Breast epithelium (tissue), 4 donors: ENCODE results near the gene ATP6AP2. TPM values are rescaled to one million over a fixed set of nuclear protein-coding genes. Genes with fewer than 3 reads are reported as not detected.
"Not testable (repeated sequence)": the region's sequence is repeated elsewhere in the genome, so short reads cannot be mapped to it uniquely, and the experiment has no call there.

Experiments
- DNase-seq, 2 donors: peaks; one replicate each; pipeline ENCODE4 v3.0.0-alpha.2; 2019; ENCODE audit warnings: low spot score in 2 of 2
- H3K27ac ChIP-seq, 2 donors: fragments of 200-600 bp; sonication (generic) in 1 of 2; one replicate each; pipeline ENCODE4 v1.5.1; 2016 to 2019; ENCODE audit warnings: mild to moderate bottlenecking in 1 of 2
- H3K27me3 ChIP-seq, 2 donors: fragments of 200-600 bp; sonication (generic) in 1 of 2; one replicate each; pipeline versions ENCODE4 v1.5.1 to v1.6.0; 2017 to 2019; ENCODE audit warnings: control low read depth in 1 of 2, mild to moderate bottlenecking in 1 of 2
- H3K36me3 ChIP-seq: fragments of 200-600 bp; one replicate; pipeline ENCODE4 v1.5.1; 2019
- H3K4me1 ChIP-seq, 2 donors: fragments of 200-600 bp; sonication (generic); one replicate each; pipeline ENCODE4 v1.5.1; 2016 to 2019; ENCODE audit warnings: control low read depth in 1 of 2
- H3K4me3 ChIP-seq, 3 donors: fragments of 200-600 bp; sonication (generic); 1 replicate in 2 of 3; 2 replicates in 1 of 3; pipeline ENCODE4 v1.5.1; 2016 to 2019; ENCODE audit warnings: mild to moderate bottlenecking in 3 of 3, moderate library complexity in 2 of 3
- H3K9me3 ChIP-seq, 2 donors: fragments of 200-600 bp; sonication (generic) in 1 of 2; one replicate each; pipeline ENCODE4 v1.5.1; 2016 to 2019; ENCODE audit warnings: control low read depth in 1 of 2
- POLR2A ChIP-seq: fragments of 450-650 bp; IDR thresholded peaks from one replicate; pipeline ENCODE4 v1.6.1; 2016; ENCODE audit warnings: antibody characterized with exemption, mild to moderate bottlenecking, moderate library complexity
- POLR2AphosphoS5 ChIP-seq, 3 donors: sonication (generic); formaldehyde crosslinking; IDR thresholded peaks; one replicate each; pipeline ENCODE4 v1.6.1; 2017; ENCODE audit warnings: antibody characterized with exemption in 3 of 3
- intact Hi-C: fragments of 100-400 bp; cut with DNase I; formaldehyde crosslinking; loops from one replicate; pipeline ENCODE4 v1.15.1; 2023; ENCODE audit warnings: low total_unique reads
- total RNA-seq, 3 donors: library from RNA; depleted of rRNA; stranded (reverse); fragments of >200 nt; gene quantifications; one replicate each; pipeline ENCODE4 v1.1.0, GENCODE V29; 2016
- TF ChIP-seq, protein P1 (sequence below), 3 donors: fragments of 450-650 bp; IDR thresholded peaks; one replicate each; pipeline ENCODE4 v1.5.1; 2016 to 2017; ENCODE audit warnings: antibody characterized with exemption in 3 of 3, mild to moderate bottlenecking in 3 of 3, moderate library complexity in 3 of 3

The ATP6AP2 gene
- total RNA-seq, 3 donors from 2014 or later, result 85.2 to 129 (median 103) TPM

- H3K9me3 ChIP-seq, result no peaks in the 10 kb centered on the region
- H3K36me3 ChIP-seq, result no peaks in the 10 kb centered on the region
- TF ChIP-seq, protein P1, sequence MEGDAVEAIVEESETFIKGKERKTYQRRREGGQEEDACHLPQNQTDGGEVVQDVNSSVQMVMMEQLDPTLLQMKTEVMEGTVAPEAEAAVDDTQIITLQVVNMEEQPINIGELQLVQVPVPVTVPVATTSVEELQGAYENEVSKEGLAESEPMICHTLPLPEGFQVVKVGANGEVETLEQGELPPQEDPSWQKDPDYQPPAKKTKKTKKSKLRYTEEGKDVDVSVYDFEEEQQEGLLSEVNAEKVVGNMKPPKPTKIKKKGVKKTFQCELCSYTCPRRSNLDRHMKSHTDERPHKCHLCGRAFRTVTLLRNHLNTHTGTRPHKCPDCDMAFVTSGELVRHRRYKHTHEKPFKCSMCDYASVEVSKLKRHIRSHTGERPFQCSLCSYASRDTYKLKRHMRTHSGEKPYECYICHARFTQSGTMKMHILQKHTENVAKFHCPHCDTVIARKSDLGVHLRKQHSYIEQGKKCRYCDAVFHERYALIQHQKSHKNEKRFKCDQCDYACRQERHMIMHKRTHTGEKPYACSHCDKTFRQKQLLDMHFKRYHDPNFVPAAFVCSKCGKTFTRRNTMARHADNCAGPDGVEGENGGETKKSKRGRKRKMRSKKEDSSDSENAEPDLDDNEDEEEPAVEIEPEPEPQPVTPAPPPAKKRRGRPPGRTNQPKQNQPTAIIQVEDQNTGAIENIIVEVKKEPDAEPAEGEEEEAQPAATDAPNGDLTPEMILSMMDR (IDR thresholded peaks at IDR 0.05), result no peak
- TF ChIP-seq POLR2AphosphoS5 (IDR thresholded peaks at IDR 0.05), result no peak
- no peak for TF ChIP-seq POLR2A
- H3K4me3 ChIP-seq, result no peak overlapping the region
- intact Hi-C loops, result no loop called here
- no peak for DNase-seq
- no peaks in the 10 kb centered on the region for H3K4me1 ChIP-seq
- peaks cover 0 to 39% of the 10 kb centered on the region in 2 donors for H3K27me3 ChIP-seq
- no peak overlapping the region for H3K27ac ChIP-seq
Measured at GRCh38 chrX:40582811-40583210, 2.0 kb downstream of the ATP6AP2 start.

GRCh38 chrX:40587623-40588022, 6.9 kb downstream of the ATP6AP2 start:
- DNase-seq, H3K4me1 ChIP-seq, H3K4me3 ChIP-seq, intact Hi-C loops, H3K27ac ChIP-seq, H3K9me3 ChIP-seq, H3K36me3 ChIP-seq: not testable (repeated sequence)
- peaks cover 0 to 52% of the 10 kb centered on the region in 2 donors for H3K27me3 ChIP-seq

GRCh38 chrX:40589616-40590321, 9.0 kb downstream of the ATP6AP2 start:
- H3K4me1 ChIP-seq, H3K36me3 ChIP-seq, H3K4me3 ChIP-seq, intact Hi-C loops, H3K9me3 ChIP-seq, DNase-seq, H3K27ac ChIP-seq: not testable (repeated sequence)
- peaks cover 0 to 52% of the 10 kb centered on the region in 2 donors for H3K27me3 ChIP-seq

DNA sequence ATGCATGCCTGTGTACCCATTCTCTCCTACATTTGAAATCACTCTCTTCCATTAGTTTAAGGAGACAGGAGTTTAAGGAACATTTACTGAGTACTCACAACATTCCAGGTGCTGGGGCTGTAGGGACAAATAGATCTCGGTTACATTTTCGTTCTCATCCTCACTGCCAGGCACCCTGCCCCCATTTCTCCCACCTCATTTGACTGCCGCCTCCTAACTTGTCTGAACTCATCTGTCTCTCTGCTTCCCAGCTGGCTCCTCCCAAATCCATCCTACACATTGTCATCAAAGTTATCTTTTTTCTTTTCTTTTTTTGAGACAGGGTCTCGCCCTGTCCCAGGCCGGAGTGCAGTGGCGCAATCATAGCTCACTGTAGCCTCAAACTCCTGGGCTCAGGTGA, 22.7 kb downstream of the ATP6AP2 start:
- Histone ChIP-seq H3K27ac (no peak overlapping the region), H3K9me3 (no peaks in the 10 kb centered on the region), H3K36me3 (no peaks in the 10 kb centered on the region), H3K4me1 (no peaks in the 10 kb centered on the region), H3K4me3 (no peak overlapping the region), H3K27me3 (peaks cover 0 to 60% of the 10 kb centered on the region in 2 donors)
- intact Hi-C loops, result no loop called here
- TF ChIP-seq POLR2AphosphoS5 (IDR thresholded peaks at IDR 0.05) (no peak), POLR2A (no peak)
- TF ChIP-seq, protein P1 (IDR thresholded peaks at IDR 0.05), result no peak
- DNase-seq, result no peak

GRCh38 chrX:40607381-40607780, 26.6 kb downstream of the ATP6AP2 start:
- no peaks in the 10 kb centered on the region for H3K9me3 ChIP-seq
- H3K36me3 ChIP-seq, result no peaks in the 10 kb centered on the region
- TF ChIP-seq, protein P1 (IDR thresholded peaks at IDR 0.05), result no peak
- TF ChIP-seq POLR2A (no peak), POLR2AphosphoS5 (IDR thresholded peaks at IDR 0.05) (no peak)
- no peaks in the 10 kb centered on the region for H3K4me1 ChIP-seq
- H3K27me3 ChIP-seq, result peaks cover 0 to 58% of the 10 kb centered on the region in 2 donors
- intact Hi-C loops, result no loop called here
- H3K27ac ChIP-seq, result no peak overlapping the region
- DNase-seq, result no peak
- H3K4me3 ChIP-seq, result no peak overlapping the region

GRCh38 chrX:40612511-40612910, 31.7 kb downstream of the ATP6AP2 start:
- H3K9me3 ChIP-seq, result no peaks in the 10 kb centered on the region
- H3K4me1 ChIP-seq, result no peaks in the 10 kb centered on the region
- TF ChIP-seq POLR2A (no peak), POLR2AphosphoS5 (IDR thresholded peaks at IDR 0.05) (no peak)
- TF ChIP-seq, protein P1 (IDR thresholded peaks at IDR 0.05), result no peak
- intact Hi-C loops, result no loop called here
- DNase-seq, result no peak
- no peaks in the 10 kb centered on the region for H3K36me3 ChIP-seq
- H3K27ac ChIP-seq, result no peak overlapping the region
- H3K4me3 ChIP-seq, result no peak overlapping the region
- peaks cover 0 to 47% of the 10 kb centered on the region in 2 donors for H3K27me3 ChIP-seq
